WTC11 (cell line): Measurements from ENCODE around the gene LOXL3. TPM values are rescaled to one million over a fixed set of nuclear protein-coding genes. Genes with fewer than 3 reads are reported as not detected.
A peak's percentile ranks its signal among the peaks of the same experiment; 100 is the strongest.

Experiments
- ATAC-seq: fragments of 200-7000 bp; cut with Tn5 transposase; 2 replicates; pipeline ENCODE4 v1.10.0; 2021; ENCODE audit warnings: mild to moderate bottlenecking, moderate library complexity
- CTCF ChIA-PET: fragments of 300-600 bp; sonication (Branson Sonifier 250); formaldehyde crosslinking; loops from one replicate; lab custom pipeline; 2021; ENCODE audit warnings: antibody characterized with exemption; lab: Charles Lee
- POLR2A ChIA-PET: fragments of 350-600 bp; sonication (Branson Sonifier 250); formaldehyde crosslinking; loops from one replicate; lab custom pipeline; 2021; ENCODE audit warnings: antibody characterized with exemption; lab: Charles Lee
- DNase-seq: peaks from one replicate; pipeline ENCODE4 v3.0.0; 2021; ENCODE audit warnings: low spot score
- H3K27ac Mint-ChIP-seq: 2 replicates; pipeline ENCODE4 v1.8.0; 2021; ENCODE audit warnings: mixed read lengths
- H3K27me3 Mint-ChIP-seq: 2 replicates; pipeline ENCODE4 v1.8.0; 2021; ENCODE audit warnings: low read depth, mild to moderate bottlenecking, moderate library complexity, mixed read lengths
- H3K36me3 Mint-ChIP-seq: 2 replicates; pipeline ENCODE4 v1.8.0; 2021; ENCODE audit warnings: mixed read lengths
- H3K4me1 Mint-ChIP-seq: 2 replicates; pipeline ENCODE4 v1.8.0; 2022; ENCODE audit warnings: mixed read lengths
- H3K4me3 Mint-ChIP-seq: 2 replicates; pipeline ENCODE4 v1.8.0; 2021; ENCODE audit warnings: mild to moderate bottlenecking, moderate library complexity, mixed read lengths
- H3K9me3 Mint-ChIP-seq: 2 replicates; pipeline ENCODE4 v1.8.0; 2021; ENCODE audit warnings: mixed read lengths
- ESRRA ChIP-seq: sonication (generic); formaldehyde crosslinking; IDR thresholded peaks from 2 replicates; pipeline ENCODE4 v1.8.1; 2022; ENCODE audit warnings: mild to moderate bottlenecking, missing genetic modification reagents, borderline replicate concordance
- GRHL2 ChIP-seq: fragments of 250-450 bp; sonication (Bioruptor Pico); IDR thresholded peaks from 2 replicates; pipeline ENCODE4 v1.8.0; 2022; ENCODE audit warnings: mild to moderate bottlenecking, moderate library complexity; ENCODE audit not compliant: insufficient replicate concordance, severe bottlenecking
- NR3C1 ChIP-seq: sonication (generic); formaldehyde crosslinking; conservative IDR thresholded peaks from 2 replicates; pipeline ENCODE4 v1.8.1; 2023; ENCODE audit warnings: low read depth, mild to moderate bottlenecking, missing genetic modification reagents
- TEAD1 ChIP-seq: sonication (generic); formaldehyde crosslinking; IDR thresholded peaks from 2 replicates; pipeline ENCODE4 v1.8.0; 2022; ENCODE audit warnings: mild to moderate bottlenecking, missing genetic modification reagents
- TP53 ChIP-seq: sonication (generic); formaldehyde crosslinking; IDR thresholded peaks from 2 replicates; pipeline ENCODE4 v1.8.1; 2023; ENCODE audit warnings: mild to moderate bottlenecking, missing genetic modification reagents
- USF1 ChIP-seq: sonication (generic); formaldehyde crosslinking; IDR thresholded peaks from 2 replicates; pipeline ENCODE4 v1.8.0; 2022; ENCODE audit warnings: mild to moderate bottlenecking, missing genetic modification reagents
- USF2 ChIP-seq: sonication (generic); formaldehyde crosslinking; IDR thresholded peaks from 2 replicates; pipeline ENCODE4 v1.8.1; 2023; ENCODE audit warnings: mild to moderate bottlenecking, missing genetic modification reagents, moderate library complexity
- ZBTB21 ChIP-seq: sonication (generic); formaldehyde crosslinking; IDR thresholded peaks from 2 replicates; pipeline ENCODE4 v1.8.1; 2023; ENCODE audit warnings: mild to moderate bottlenecking, missing genetic modification reagents, borderline replicate concordance
- ZNF317 ChIP-seq: sonication (generic); formaldehyde crosslinking; IDR thresholded peaks from 2 replicates; pipeline ENCODE4 v1.8.1; 2023; ENCODE audit warnings: low read depth, mild to moderate bottlenecking, moderate library complexity, missing genetic modification reagents, borderline replicate concordance
- total RNA-seq: library from RNA; stranded (reverse); gene quantifications from 3 replicates; pipeline ENCODE4 v1.2.3, GENCODE V29; 2021
- TF ChIP-seq, protein P1 (sequence below): sonication (generic); formaldehyde crosslinking; IDR thresholded peaks from 2 replicates; pipeline ENCODE4 v1.8.0; 2023; ENCODE audit warnings: missing genetic modification reagents
- TF ChIP-seq, protein P2 (sequence below): sonication (generic); formaldehyde crosslinking; IDR thresholded peaks from 2 replicates; pipeline ENCODE4 v1.8.0; 2023; ENCODE audit warnings: mild to moderate bottlenecking, missing genetic modification reagents

Gene LOXL3
- total RNA-seq, 1 experiment from 2014 or later, result 21.1 TPM

GRCh38 chr2:74526649-74527230, 27.0 kb downstream of the LOXL3 start (continued):
- no peak for TF ChIP-seq TP53

GRCh38 chr2:74525717-74526648, 27.8 kb downstream of the LOXL3 start, which contains the start of gene DQX1:
Gene DQX1, minus strand, starts transcription at chr2:74526231. Its CDS starts 502 bp downstream, at chr2:74525729.
- Mint-ChIP-seq H3K4me3 (peak within 1 kb of the TSS; percentile 41), H3K36me3 (peaks cover 21% of the 10 kb centered on the region), H3K27ac (peak within 1 kb of the TSS; percentile 60; the same call in 1 of the 2 replicates), H3K27me3 (peaks cover 27% of the 10 kb centered on the region), H3K4me1 (peaks cover 14% of the 10 kb centered on the region), H3K9me3 (0 out of 2 replicates have a peak, but pooled peaks cover 3% of the 10 kb centered on the region)
- DNase-seq (no peak), ATAC-seq (peak; percentile 21)
- TF ChIP-seq ESRRA (CRISPR knock-in tag) (no peak), ZNF317 (peak; percentile 98), USF2 (CRISPR knock-in tag) (no peak)
- TF ChIP-seq, protein P1, sequence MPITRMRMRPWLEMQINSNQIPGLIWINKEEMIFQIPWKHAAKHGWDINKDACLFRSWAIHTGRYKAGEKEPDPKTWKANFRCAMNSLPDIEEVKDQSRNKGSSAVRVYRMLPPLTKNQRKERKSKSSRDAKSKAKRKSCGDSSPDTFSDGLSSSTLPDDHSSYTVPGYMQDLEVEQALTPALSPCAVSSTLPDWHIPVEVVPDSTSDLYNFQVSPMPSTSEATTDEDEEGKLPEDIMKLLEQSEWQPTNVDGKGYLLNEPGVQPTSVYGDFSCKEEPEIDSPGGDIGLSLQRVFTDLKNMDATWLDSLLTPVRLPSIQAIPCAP, result no peak
- ChIA-PET CTCF (interaction anchor here (0.7 to 1.5 kb wide), 7 partner anchors 9 to 348 kb away, joined by 3 to 5 read pairs (median 4); partner anchors contain the start of genes CCDC142, MOB1A and TTC31), POLR2A (interaction anchor here (0.6 to 1.1 kb wide), 2 partner anchors 18 to 44 kb away, joined by 3 to 4 read pairs; partner anchors contain the start of genes CCDC142 and TTC31)

GRCh38 chr2:74524955-74525716, 28.6 kb downstream of the LOXL3 start:
- Mint-ChIP-seq H3K4me3 (no peak overlapping the region), H3K27ac (no peak overlapping the region), H3K27me3 (peaks cover 36% of the 10 kb centered on the region)
- no peak for DNase-seq
- TF ChIP-seq GRHL2 (CRISPR knock-in tag) (no peak), USF1 (CRISPR knock-in tag) (no peak), TEAD1 (CRISPR knock-in tag) (no peak), NR3C1 (no peak), ZBTB21 (CRISPR knock-in tag) (no peak)
- TF ChIP-seq, protein P2, sequence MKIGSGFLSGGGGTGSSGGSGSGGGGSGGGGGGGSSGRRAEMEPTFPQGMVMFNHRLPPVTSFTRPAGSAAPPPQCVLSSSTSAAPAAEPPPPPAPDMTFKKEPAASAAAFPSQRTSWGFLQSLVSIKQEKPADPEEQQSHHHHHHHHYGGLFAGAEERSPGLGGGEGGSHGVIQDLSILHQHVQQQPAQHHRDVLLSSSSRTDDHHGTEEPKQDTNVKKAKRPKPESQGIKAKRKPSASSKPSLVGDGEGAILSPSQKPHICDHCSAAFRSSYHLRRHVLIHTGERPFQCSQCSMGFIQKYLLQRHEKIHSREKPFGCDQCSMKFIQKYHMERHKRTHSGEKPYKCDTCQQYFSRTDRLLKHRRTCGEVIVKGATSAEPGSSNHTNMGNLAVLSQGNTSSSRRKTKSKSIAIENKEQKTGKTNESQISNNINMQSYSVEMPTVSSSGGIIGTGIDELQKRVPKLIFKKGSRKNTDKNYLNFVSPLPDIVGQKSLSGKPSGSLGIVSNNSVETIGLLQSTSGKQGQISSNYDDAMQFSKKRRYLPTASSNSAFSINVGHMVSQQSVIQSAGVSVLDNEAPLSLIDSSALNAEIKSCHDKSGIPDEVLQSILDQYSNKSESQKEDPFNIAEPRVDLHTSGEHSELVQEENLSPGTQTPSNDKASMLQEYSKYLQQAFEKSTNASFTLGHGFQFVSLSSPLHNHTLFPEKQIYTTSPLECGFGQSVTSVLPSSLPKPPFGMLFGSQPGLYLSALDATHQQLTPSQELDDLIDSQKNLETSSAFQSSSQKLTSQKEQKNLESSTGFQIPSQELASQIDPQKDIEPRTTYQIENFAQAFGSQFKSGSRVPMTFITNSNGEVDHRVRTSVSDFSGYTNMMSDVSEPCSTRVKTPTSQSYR (CRISPR knock-in tag), result no peak
- TF ChIP-seq, all 79 proteins: peak for 0
- Mint-ChIP-seq H3K36me3 (peaks cover 21% of the 10 kb centered on the region), H3K9me3 (0 out of 2 replicates have a peak, but pooled peaks cover 3% of the 10 kb centered on the region), H3K4me1 (peaks cover 11% of the 10 kb centered on the region)
- no peak for ATAC-seq
- ChIA-PET POLR2A (no interaction called here), CTCF (interaction anchor here (1.2 to 1.3 kb wide), 2 partner anchors 11 to 47 kb away, joined by 5 read pairs; no protein-coding TSS in a partner anchor)
